ENCODE results near the gene PLA2G12B. TPM values are rescaled to one million over a fixed set of nuclear protein-coding genes. Genes with fewer than 3 reads are reported as not detected.
"Not testable (repeated sequence)": the region's sequence is repeated elsewhere in the genome, so short reads cannot be mapped to it uniquely, and the experiment has no call there.

The PLA2G12B gene
- total RNA-seq, 1 donor from 2014 or later = not detected

GRCh38 chr10:72932259-72933015 lies 22.2 kb downstream of the PLA2G12B start:
- no peak for ATAC-seq

DNA sequence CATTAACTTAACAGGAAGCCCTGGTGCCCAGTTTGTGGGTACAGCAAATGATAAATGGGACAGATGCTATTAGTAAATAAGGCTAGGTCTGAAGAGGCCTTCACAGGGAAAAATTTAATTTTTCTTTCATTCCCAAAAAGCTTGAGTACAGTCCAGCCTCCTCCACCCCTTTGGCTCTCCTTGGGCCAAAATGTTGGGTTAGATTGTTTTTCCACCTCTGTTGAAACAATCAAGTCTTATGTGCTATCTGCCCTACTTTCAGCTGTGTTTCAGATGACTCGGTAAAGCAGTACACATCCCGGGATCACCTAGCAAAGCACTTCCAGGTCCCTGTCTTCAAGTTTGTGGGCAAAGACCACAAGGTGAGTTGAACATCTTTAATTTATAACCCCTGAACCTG lies 24.3 kb downstream of the PLA2G12B start:
- no peak for ATAC-seq

GRCh38 chr10:72928798-72929197 lies 25.8 kb downstream of the PLA2G12B start:
- no peak for ATAC-seq

DNA sequence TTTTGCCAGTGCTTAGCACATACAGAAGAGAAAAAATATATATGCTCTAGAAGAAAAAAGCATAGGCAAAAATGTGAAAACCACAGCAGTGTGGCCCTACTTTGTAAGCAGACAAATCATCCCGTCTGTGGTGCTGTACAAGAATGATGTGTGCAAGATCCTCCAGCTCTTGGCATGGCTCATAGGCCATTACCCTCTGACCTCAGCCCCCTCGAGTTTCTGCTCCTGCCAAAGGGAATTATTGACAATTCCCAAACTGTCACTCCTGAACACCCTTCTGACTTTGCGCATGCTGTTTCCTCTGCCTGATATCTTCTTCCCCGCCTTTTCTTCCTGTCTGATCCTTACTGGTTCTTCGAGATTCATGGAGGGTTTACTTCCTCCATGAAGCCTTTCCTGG lies 27.1 kb downstream of the PLA2G12B start:
- no peak for ATAC-seq

DNA sequence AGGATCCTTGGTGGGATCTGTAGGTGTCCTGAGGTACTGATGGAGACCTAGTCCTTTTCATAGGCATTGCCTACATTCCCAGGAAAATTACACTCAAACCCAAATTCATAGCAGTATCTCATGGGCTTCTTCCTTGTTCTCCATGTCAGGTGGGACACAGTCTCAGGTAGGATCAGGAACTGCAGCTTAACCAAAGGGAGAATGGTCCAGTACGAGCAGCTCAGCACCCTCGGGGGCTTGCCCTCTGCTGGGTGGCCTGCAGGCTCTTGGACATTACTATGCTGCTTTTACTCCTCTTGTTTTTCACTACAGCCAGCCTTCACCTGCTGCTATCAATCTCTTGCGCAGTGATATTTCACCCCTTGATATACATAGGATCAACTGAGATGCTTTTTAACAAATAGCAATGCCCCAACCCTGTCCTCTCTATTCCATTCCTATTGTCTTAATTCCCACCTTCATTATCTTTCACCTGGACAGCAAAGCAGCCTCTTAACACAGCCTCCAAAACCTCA lies 28.6 kb downstream of the PLA2G12B start:
- ATAC-seq = no peak

- no peak for ATAC-seq
Observed at GRCh38 chr10:72924351-72924750, 30.3 kb downstream of the PLA2G12B start.

- not testable (repeated sequence) for ATAC-seq
Observed at GRCh38 chr10:72921147-72921683, 33.4 kb downstream of the PLA2G12B start.

GRCh38 chr10:72918352-72918751 lies 36.3 kb downstream of the PLA2G12B start:
- ATAC-seq = no peak

DNA sequence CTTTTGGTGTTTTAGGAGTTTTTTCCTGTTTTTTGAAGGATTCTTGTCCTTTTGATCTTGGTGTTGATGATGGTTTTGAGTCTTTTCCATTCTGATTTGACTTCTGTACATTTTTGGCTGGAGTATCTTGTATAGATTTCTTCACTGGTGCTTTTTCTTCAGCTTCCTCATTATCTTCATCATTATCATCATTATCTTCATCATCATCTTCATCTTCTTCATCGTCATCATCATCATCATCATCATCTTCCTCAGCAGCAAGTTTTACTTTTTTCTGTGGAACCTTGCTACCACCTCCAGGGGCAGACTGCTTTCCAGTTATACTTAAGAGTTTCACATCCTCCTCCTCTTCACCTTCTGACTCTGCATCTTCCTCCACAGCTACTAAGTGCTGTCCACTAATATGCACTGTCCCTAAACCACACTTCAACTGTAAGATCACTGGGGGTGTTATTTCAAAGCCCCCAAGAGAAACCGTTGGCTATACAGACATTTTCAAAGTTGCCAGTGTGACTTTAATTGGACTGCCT lies 36.7 kb downstream of the PLA2G12B start:
- ATAC-seq = not testable (repeated sequence)

GRCh38 chr10:72917201-72917600 lies 37.4 kb downstream of the PLA2G12B start:
- not testable (repeated sequence) for ATAC-seq

- no peak for ATAC-seq
Observed at GRCh38 chr10:72913287-72913686, 41.3 kb downstream of the PLA2G12B start.

DNA sequence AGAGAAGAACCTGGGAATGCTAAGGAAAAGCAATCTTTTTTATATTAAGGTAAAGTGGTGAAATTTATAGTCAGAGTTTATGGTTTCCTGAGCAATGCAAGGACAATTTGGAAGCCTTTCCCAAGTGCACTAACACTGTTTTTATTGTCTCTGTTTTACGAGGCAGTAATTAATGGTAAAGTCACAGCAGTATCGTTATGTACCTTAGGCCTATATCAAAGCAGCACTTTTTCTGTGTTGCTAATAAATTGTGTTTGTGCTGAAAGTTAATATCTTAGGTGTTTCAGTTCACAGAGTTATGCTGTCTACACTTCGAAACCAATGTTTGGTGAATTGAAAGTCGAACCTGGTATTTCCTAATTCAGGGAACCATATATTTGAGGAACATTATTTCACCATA lies 41.9 kb downstream of the PLA2G12B start:
- no peak for ATAC-seq

DNA sequence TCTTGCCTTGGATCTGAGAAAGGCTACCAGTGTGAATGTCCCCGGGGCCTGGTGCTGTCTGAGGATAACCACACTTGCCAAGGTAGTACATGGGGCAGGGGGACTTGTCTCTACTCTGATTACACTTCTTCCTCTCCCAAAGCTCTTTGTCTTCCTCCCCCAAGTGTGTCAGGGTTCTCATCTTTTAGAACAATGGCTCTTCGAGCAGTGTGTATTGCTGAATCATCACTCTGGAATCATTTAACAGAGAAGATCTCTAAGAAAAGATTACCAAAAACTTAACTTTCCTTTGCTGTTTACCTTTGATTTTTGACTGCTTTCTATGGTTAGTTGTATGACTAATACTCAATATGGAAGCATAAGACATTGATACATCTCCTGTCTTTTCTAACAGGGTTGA lies 42.8 kb downstream of the PLA2G12B start:
- ATAC-seq = no peak

GRCh38 chr10:72910705-72911104 lies 43.9 kb downstream of the PLA2G12B start:
- no peak for ATAC-seq

DNA sequence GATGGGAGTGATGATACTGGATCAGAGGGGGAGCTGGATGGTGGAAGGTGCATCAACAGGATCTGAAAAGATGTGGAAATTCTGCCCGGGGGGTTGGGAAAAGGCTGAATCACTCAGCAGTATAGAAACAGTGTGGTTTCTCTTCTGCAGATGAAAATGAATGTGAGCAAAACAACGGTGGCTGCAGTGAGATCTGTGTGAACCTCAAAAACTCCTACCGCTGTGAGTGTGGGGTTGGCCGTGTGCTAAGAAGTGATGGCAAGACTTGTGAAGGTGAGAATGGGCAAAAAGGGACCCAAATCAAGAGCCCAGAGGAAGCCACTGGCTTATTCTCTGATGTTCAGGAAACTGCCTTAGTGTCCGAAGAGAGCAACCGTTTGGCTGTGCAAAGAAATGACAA lies 48.2 kb downstream of the PLA2G12B start:
- ATAC-seq = no peak

GRCh38 chr10:72904806-72905205 lies 49.8 kb downstream of the PLA2G12B start:
- no peak for ATAC-seq

GRCh38 chr10:72903941-72904446 lies 50.6 kb downstream of the PLA2G12B start:
- ATAC-seq = not testable (repeated sequence)

GRCh38 chr10:72899545-72899944 lies 55.1 kb downstream of the PLA2G12B start:
- ATAC-seq = no peak

GRCh38 chr10:72898616-72899015 lies 56.0 kb downstream of the PLA2G12B start:
- ATAC-seq = no peak

- no peak for ATAC-seq
Observed at GRCh38 chr10:72895236-72895850, 59.3 kb downstream of the PLA2G12B start.

GRCh38 chr10:72893136-72893798 lies 61.3 kb downstream of the PLA2G12B start, which contains the start of gene OIT3:
TSS of gene OIT3 (plus strand) at chr10:72893739. CDS start at chr10:72893799, 60 bp downstream.
- no peak for ATAC-seq

GRCh38 chr10:72890086-72890485 lies 64.5 kb downstream of the PLA2G12B start:
- ATAC-seq = no peak

DNA sequence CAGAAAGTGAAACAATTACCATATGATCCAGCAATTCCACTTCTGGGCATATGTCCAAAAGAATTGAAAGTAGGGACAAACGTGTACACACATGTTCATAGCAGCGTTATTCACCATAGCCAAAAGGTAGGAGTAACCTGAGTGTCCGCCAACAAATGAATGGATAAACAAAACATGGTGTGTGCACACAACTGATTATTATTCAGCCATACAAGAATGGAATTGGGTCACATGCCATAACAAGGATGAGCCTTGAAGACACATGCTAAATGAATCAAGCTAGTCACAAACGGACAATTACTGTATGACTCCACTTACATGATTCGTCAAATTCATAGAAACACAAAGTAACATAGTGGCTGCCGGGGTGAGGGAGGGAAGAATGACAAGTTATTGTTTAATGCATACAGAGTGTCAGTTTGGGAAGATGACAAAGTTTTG lies 65.2 kb downstream of the PLA2G12B start:
- peak; percentile 97 for ATAC-seq

Measured in esophagus mucosa (tissue), 1 donor.